ENCODE measurements around the gene ALDH1B1. TPM values are rescaled to one million over a fixed set of nuclear protein-coding genes. Genes with fewer than 3 reads are reported as not detected.

Gene ALDH1B1
- total RNA-seq, 2 donors from 2014 or later = 47.7 to 59.9 TPM

- peak; percentile 49 for TF ChIP-seq CTCF (conservative IDR thresholded peaks at IDR 0.05)
- H3K27me3 ChIP-seq (ENCODE audit: control insufficient read depth, insufficient read depth, low read length, poor library complexity, severe bottlenecking) = no peaks in the 10 kb centered on the region
- H3K27ac ChIP-seq (ENCODE audit: low read depth, low read length) = no peak overlapping the region
- peak overlapping the region; percentile 90 for H3K27ac Mint-ChIP-seq
- peaks cover 42% of the 10 kb centered on the region for H3K4me1 Mint-ChIP-seq
- peaks cover 25% of the 10 kb centered on the region for H3K27me3 Mint-ChIP-seq (ENCODE audit: insufficient read depth)
- H3K9me3 ChIP-seq (ENCODE audit: control insufficient read depth, low read length) = peaks cover 12% of the 10 kb centered on the region
- H3K4me3 ChIP-seq (ENCODE audit: low read length) = peak overlapping the region; percentile 30
- H3K36me3 Mint-ChIP-seq (ENCODE audit: low read depth) = peaks cover 2% of the 10 kb centered on the region
- WGBS, 2 experiments (ENCODE audit: insufficient coverage in 1 of 2, insufficient read length in 1 of 2) = 28 to 31% methylated on average over 5 to 6 of the region's 6 CpGs
- H3K9ac ChIP-seq (ENCODE audit: extremely low read depth, low read length, poor library complexity, severe bottlenecking) = peak overlapping the region; percentile 24
- no peaks in the 10 kb centered on the region for H3K36me3 ChIP-seq (ENCODE audit: control insufficient read depth, insufficient read depth, low read length)
- DNase-seq = peak; percentile 79
- H3K4me3 Mint-ChIP-seq = no peak overlapping the region
- peaks cover 16% of the 10 kb centered on the region for H3K4me1 ChIP-seq (ENCODE audit: control insufficient read depth, insufficient read depth, low read length)
- peaks cover 22% of the 10 kb centered on the region for H3K9me3 Mint-ChIP-seq
These were observed 12.2 kb upstream of the ALDH1B1 start for GRCh38 chr9:38380230-38380871.

- Histone ChIP-seq H3K9ac (ENCODE audit: extremely low read depth, low read length, poor library complexity, severe bottlenecking) (peak overlapping the region; percentile 24), H3K36me3 (ENCODE audit: control insufficient read depth, insufficient read depth, low read length) (no peaks in the 10 kb centered on the region), H3K4me1 (ENCODE audit: control insufficient read depth, insufficient read depth, low read length) (peaks cover 16% of the 10 kb centered on the region), H3K27me3 (ENCODE audit: control insufficient read depth, insufficient read depth, low read length, poor library complexity, severe bottlenecking) (no peaks in the 10 kb centered on the region), H3K27ac (ENCODE audit: low read depth, low read length) (no peak overlapping the region), H3K9me3 (ENCODE audit: control insufficient read depth, low read length) (peaks cover 12% of the 10 kb centered on the region), H3K4me3 (ENCODE audit: low read length) (peak overlapping the region; percentile 30)
- H3K9me3 Mint-ChIP-seq = peaks cover 26% of the 10 kb centered on the region
- peak; percentile 85 for DNase-seq
- TF ChIP-seq CTCF (conservative IDR thresholded peaks at IDR 0.05) = no peak
- H3K4me3 Mint-ChIP-seq = no peak overlapping the region
- peaks cover 2% of the 10 kb centered on the region for H3K36me3 Mint-ChIP-seq (ENCODE audit: low read depth)
- peaks cover 42% of the 10 kb centered on the region for H3K4me1 Mint-ChIP-seq
- WGBS, 2 experiments (ENCODE audit: insufficient coverage in 1 of 2, insufficient read length in 1 of 2) = 8 to 15% methylated on average over 8 of the region's 8 CpGs
- H3K27me3 Mint-ChIP-seq (ENCODE audit: insufficient read depth) = peaks cover 30% of the 10 kb centered on the region
- peak overlapping the region; percentile 90 for H3K27ac Mint-ChIP-seq
These were observed 11.5 kb upstream of the ALDH1B1 start for GRCh38 chr9:38380872-38381534.

GRCh38 chr9:38382141-38382540 is 10.4 kb upstream of the ALDH1B1 start:
- Histone ChIP-seq H3K36me3 (ENCODE audit: control insufficient read depth, insufficient read depth, low read length) (no peaks in the 10 kb centered on the region), H3K27ac (ENCODE audit: low read depth, low read length) (no peak overlapping the region), H3K27me3 (ENCODE audit: control insufficient read depth, insufficient read depth, low read length, poor library complexity, severe bottlenecking) (no peaks in the 10 kb centered on the region), H3K9me3 (ENCODE audit: control insufficient read depth, low read length) (peaks cover 12% of the 10 kb centered on the region), H3K4me1 (ENCODE audit: control insufficient read depth, insufficient read depth, low read length) (peaks cover 16% of the 10 kb centered on the region), H3K4me3 (ENCODE audit: low read length) (no peak overlapping the region), H3K9ac (ENCODE audit: extremely low read depth, low read length, poor library complexity, severe bottlenecking) (no peak overlapping the region)
- no peak for DNase-seq
- Mint-ChIP-seq H3K36me3 (ENCODE audit: low read depth) (peaks cover 2% of the 10 kb centered on the region), H3K9me3 (peaks cover 26% of the 10 kb centered on the region), H3K27ac (no peak overlapping the region), H3K27me3 (ENCODE audit: insufficient read depth) (peaks cover 35% of the 10 kb centered on the region), H3K4me3 (no peak overlapping the region), H3K4me1 (peaks cover 43% of the 10 kb centered on the region)
- TF ChIP-seq CTCF (conservative IDR thresholded peaks at IDR 0.05) = no peak
- 92 to 94% methylated on average over 5 to 8 of the region's 8 CpGs for WGBS, 2 experiments (ENCODE audit: insufficient coverage in 1 of 2, insufficient read length in 1 of 2)
